Transverse colon (tissue), 4 donors: ENCODE measurements around the gene MDM2. TPM values are rescaled to one million over a fixed set of nuclear protein-coding genes. Genes with fewer than 3 reads are reported as not detected.
A peak's percentile ranks its signal among the peaks of the same experiment; 100 is the strongest.

Experiments
- DNase-seq: peaks from one replicate; pipeline ENCODE4 v3.0.0-alpha.2; 2019
- H3K27ac ChIP-seq, 4 donors: fragments of 200-600 bp; sonication (generic); 2 replicates each; pipeline ENCODE4 v1.5.1; 2016 to 2018; ENCODE audit warnings: inconsistent platforms in 4 of 4
- H3K27me3 ChIP-seq: fragments of 200-600 bp; sonication (generic); 2 replicates; pipeline ENCODE4 v1.5.1; 2017; ENCODE audit warnings: inconsistent platforms
- H3K36me3 ChIP-seq, 4 donors: fragments of 200-600 bp; sonication (generic); 2 replicates each; pipeline ENCODE4 v1.5.1; 2017 to 2019; ENCODE audit warnings: inconsistent platforms in 4 of 4
- H3K4me1 ChIP-seq, 4 donors: fragments of 200-600 bp; sonication (generic); 2 replicates each; pipeline ENCODE4 v1.5.1; 2017 to 2020; ENCODE audit warnings: inconsistent platforms in 4 of 4
- H3K4me3 ChIP-seq, 4 donors: fragments of 200-600 bp; sonication (generic); 1 replicate in 1 of 4; 2 replicates in 3 of 4; pipeline versions ENCODE4 v1.5.1 to v1.6.1; 2017 to 2019; ENCODE audit warnings: inconsistent platforms in 4 of 4
- H3K9me3 ChIP-seq, 2 donors: fragments of 200-600 bp; sonication (generic); 2 replicates each; pipeline ENCODE4 v1.5.1; 2017 to 2019; ENCODE audit warnings: inconsistent platforms in 2 of 2
- CTCF ChIP-seq, 5 experiments: fragments of 200-600 bp in 3 of 5; fragments of 450-650 bp in 2 of 5; sonication (generic) in 3 of 5; IDR thresholded peaks; 1 replicate in 2 of 5; 2 replicates in 3 of 5; pipeline ENCODE4 v1.5.1; 2016 to 2017; ENCODE audit warnings: antibody characterized with exemption in 5 of 5, inconsistent platforms in 3 of 5, mild to moderate bottlenecking in 2 of 5, moderate library complexity in 1 of 5
- EP300 ChIP-seq: sonication (generic); formaldehyde crosslinking; IDR thresholded peaks from one replicate; pipeline ENCODE4 v1.6.1; 2017; ENCODE audit warnings: antibody characterized with exemption, low read depth
- POLR2A ChIP-seq: fragments of 450-650 bp; IDR thresholded peaks from one replicate; pipeline ENCODE4 v1.6.1; 2016; ENCODE audit warnings: antibody characterized with exemption, mild to moderate bottlenecking, moderate library complexity
- POLR2AphosphoS5 ChIP-seq, 3 donors: sonication (generic); formaldehyde crosslinking; IDR thresholded peaks; one replicate each; pipeline ENCODE4 v1.6.1; 2016; ENCODE audit warnings: antibody characterized with exemption in 3 of 3
- WGBS, 2 donors: methylation state at CpG; one replicate each; pipeline ENCODE4 v1.1.5; 2018; ENCODE audit warnings: low coverage in 1 of 2; 5-methylcytosine and 5-hydroxymethylcytosine counted together
- in situ Hi-C, 4 donors: fragments of 200-750 bp; cut with MboI; loops; one replicate each; pipeline versions ENCODE4 v1.15.0 to v1.15.1; 2017; ENCODE audit warnings: low sequenced_read_pairs in 3 of 4, low pct_ligation_motif_present in 1 of 4, low pct_unique_long_range_greater_than_20kb in 1 of 4
- intact Hi-C: fragments of 100-400 bp; cut with DNase I; formaldehyde crosslinking; loops from one replicate; pipeline ENCODE4 v1.15.1; 2023; ENCODE audit warnings: low total_unique reads
- total RNA-seq, 4 donors: library from RNA; depleted of rRNA; stranded (reverse); fragments of >200 nt; gene quantifications; one replicate each; pipeline ENCODE4 v1.1.0, GENCODE V29; 2016

MDM2 gene
- total RNA-seq, 4 donors from 2014 or later, result 45.7 to 291 (median 220) TPM

DNA sequence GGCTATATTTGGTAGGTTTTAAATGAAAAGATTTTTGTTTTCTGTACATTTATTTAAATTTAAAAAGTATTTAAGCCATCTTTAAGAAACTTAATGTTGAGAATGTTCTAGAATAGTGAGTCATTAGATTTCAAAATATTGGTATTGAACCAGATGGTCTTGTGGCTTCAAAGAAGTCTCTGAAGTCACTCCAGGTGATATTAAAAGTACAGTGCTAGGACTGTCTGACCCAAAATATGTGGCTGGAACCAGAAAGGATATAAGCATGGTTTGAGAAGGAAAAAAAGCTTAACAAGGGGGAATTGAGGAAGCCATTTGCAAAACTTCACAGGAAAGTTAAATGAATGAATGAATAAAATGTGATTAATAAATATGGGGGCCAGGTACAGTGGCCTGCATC, 28.7 kb upstream of the MDM2 start:
- Histone ChIP-seq H3K4me1 (no peaks in the 10 kb centered on the region), H3K9me3 (no peaks in the 10 kb centered on the region), H3K27ac (no peak overlapping the region), H3K27me3 (no peaks in the 10 kb centered on the region), H3K4me3 (no peak overlapping the region), H3K36me3 (no peaks in the 10 kb centered on the region)
- in situ Hi-C loops (no loop called here), intact Hi-C loops (no loop called here)
- no peak for TF ChIP-seq CTCF (IDR thresholded peaks at IDR 0.05)
- no peak for TF ChIP-seq POLR2AphosphoS5 (IDR thresholded peaks at IDR 0.05)
- TF ChIP-seq EP300, result no peak
- TF ChIP-seq POLR2A, result no peak
- DNase-seq, result no peak

- in situ Hi-C loops, result no loop called here
- no peaks in the 10 kb centered on the region for H3K4me1 ChIP-seq
- DNase-seq, result no peak
- no peak for TF ChIP-seq POLR2A
- TF ChIP-seq CTCF (IDR thresholded peaks at IDR 0.05), result no peak
- no peak for TF ChIP-seq EP300
- TF ChIP-seq POLR2AphosphoS5 (IDR thresholded peaks at IDR 0.05), result no peak
- no peaks in the 10 kb centered on the region for H3K9me3 ChIP-seq
- no peak overlapping the region for H3K27ac ChIP-seq
- intact Hi-C loops, result no loop called here
- no peak overlapping the region for H3K4me3 ChIP-seq
- no peaks in the 10 kb centered on the region for H3K36me3 ChIP-seq
- WGBS, 2 donors, result 99% methylated on average over 6 of the region's 6 CpGs; no CpG with 5 or more reads in 1 of the 2 donors
- H3K27me3 ChIP-seq, result no peaks in the 10 kb centered on the region
These were observed 27.2 kb upstream of the MDM2 start for GRCh38 chr12:68780731-68781130.

- no peak for TF ChIP-seq POLR2A
- no peak for TF ChIP-seq POLR2AphosphoS5 (IDR thresholded peaks at IDR 0.05)
- no peak for TF ChIP-seq CTCF (IDR thresholded peaks at IDR 0.05)
- no peak for TF ChIP-seq EP300
- Histone ChIP-seq H3K4me1 (peaks cover 0 to 2% (median under 1%) of the 10 kb centered on the region in 4 donors), H3K27me3 (no peaks in the 10 kb centered on the region), H3K4me3 (no peak overlapping the region), H3K27ac (no peak overlapping the region), H3K36me3 (no peaks in the 10 kb centered on the region), H3K9me3 (no peaks in the 10 kb centered on the region)
- WGBS, 2 donors, result 94 to 99% methylated on average over 6 of the region's 6 CpGs
- intact Hi-C loops (no loop called here), in situ Hi-C loops (no loop called here)
- no peak for DNase-seq
These were observed 26.2 kb upstream of the MDM2 start for GRCh38 chr12:68781728-68782127.

- intact Hi-C loops, result no loop called here
- Histone ChIP-seq H3K36me3 (no peaks in the 10 kb centered on the region), H3K27me3 (no peaks in the 10 kb centered on the region), H3K4me1 (peaks cover 0 to 11% (median 5%) of the 10 kb centered on the region in 4 donors), H3K27ac (no peak overlapping the region), H3K9me3 (no peaks in the 10 kb centered on the region), H3K4me3 (no peak overlapping the region)
- no peak for DNase-seq
- in situ Hi-C loops, result no loop called here
- no peak for TF ChIP-seq EP300
- WGBS, 2 donors, result 81 to 89% methylated on average over 5 to 8 of the region's 8 CpGs
These were observed 24.0 kb upstream of the MDM2 start for GRCh38 chr12:68784015-68784414.

GRCh38 chr12:68785358-68785757, 22.6 kb upstream of the MDM2 start:
- intact Hi-C loops, result no loop called here
- Histone ChIP-seq H3K4me1 (peaks cover 0 to 11% (median 5%) of the 10 kb centered on the region in 4 donors), H3K9me3 (no peaks in the 10 kb centered on the region), H3K36me3 (no peaks in the 10 kb centered on the region), H3K27me3 (no peaks in the 10 kb centered on the region), H3K27ac (peak overlapping the region in 2 of 4 donors; percentile 21 to 64), H3K4me3 (no peak overlapping the region)
- TF ChIP-seq POLR2A (no peak), EP300 (no peak), CTCF (IDR thresholded peaks at IDR 0.05) (no peak), POLR2AphosphoS5 (IDR thresholded peaks at IDR 0.05) (no peak)
- 68 to 73% methylated on average over 2 of the region's 2 CpGs for WGBS, 2 donors
- in situ Hi-C loops, result no loop called here
- no peak for DNase-seq
